GM18870 (cell line): ENCODE results near the gene GRIK5.
"Not testable (repeated sequence)": the region's sequence is repeated elsewhere in the genome, so short reads cannot be mapped to it uniquely, and the experiment has no call there.

Source experiments
- ATAC-seq: cut with Tn5 transposase; IDR thresholded peaks from one replicate; pipeline ENCODE4 v1.9.1; 2021; ENCODE audit warnings: moderate library complexity; ENCODE audit not compliant: unreplicated experiment

The GRIK5 gene

GRCh38 chr19:42051166-42052115, 18.6 kb downstream of the GRIK5 start:
- ATAC-seq, result no peak

DNA sequence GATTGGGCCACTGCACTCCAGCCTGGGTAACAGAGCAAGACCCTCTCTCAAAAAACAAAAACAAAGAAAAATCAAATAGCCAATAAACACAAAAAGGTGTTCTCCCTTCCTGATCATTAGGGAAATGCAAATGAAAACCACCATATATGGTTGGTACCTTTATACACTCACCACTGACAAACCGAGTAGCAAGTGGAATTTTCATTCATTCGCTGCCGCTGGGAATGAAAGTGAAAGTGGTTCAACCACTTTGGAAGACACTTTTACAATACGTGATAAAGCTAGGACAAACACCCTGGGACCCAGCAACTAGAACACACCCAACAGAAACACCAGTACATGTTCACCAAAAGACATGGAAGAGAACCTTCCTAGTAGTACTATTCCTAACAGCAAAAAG, 21.0 kb downstream of the GRIK5 start:
- ATAC-seq, result no peak

DNA sequence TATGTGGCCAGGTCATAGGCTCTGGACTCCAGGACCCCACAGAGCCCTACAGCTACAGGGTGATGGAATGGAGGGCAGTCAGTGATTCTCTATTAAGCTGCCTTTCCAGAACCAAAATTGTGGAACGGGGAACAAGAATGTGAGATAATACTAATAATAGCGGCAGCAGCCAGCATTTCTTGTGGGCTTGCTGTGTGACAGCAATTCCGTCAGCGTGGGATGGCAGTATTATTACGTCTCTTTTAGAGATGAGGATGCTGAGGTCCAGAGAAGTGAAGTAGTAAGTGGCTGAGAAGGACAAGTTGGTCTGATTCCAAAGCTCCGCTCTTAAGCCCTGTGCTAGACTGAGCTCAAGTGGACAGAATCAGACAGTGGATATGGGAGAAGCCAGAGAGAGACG, 24.4 kb downstream of the GRIK5 start:
- ATAC-seq, result no peak

GRCh38 chr19:42042455-42043170, 27.4 kb downstream of the GRIK5 start:
- ATAC-seq, result no peak

GRCh38 chr19:42040491-42040890, 29.5 kb downstream of the GRIK5 start:
- ATAC-seq, result not testable (repeated sequence)

DNA sequence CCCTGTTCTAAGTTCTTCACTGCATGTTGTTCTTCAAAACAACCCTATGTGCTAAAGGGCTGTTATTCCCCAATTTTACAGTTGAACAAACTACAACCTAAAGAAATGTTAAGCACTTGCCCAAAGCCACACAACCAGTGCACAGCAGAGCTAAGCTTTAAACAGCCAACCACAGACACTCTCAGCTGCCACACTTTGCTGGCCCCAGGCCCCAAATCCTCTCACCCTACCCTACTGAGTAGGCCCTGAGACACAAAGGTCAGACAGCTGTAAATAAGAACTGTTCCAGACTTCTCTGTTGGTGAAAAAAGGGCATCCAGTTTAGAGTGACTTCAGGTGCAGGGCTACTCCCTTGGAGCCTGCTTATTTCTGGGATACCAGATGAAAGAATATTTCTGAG, 30.0 kb downstream of the GRIK5 start:
- no peak for ATAC-seq

DNA sequence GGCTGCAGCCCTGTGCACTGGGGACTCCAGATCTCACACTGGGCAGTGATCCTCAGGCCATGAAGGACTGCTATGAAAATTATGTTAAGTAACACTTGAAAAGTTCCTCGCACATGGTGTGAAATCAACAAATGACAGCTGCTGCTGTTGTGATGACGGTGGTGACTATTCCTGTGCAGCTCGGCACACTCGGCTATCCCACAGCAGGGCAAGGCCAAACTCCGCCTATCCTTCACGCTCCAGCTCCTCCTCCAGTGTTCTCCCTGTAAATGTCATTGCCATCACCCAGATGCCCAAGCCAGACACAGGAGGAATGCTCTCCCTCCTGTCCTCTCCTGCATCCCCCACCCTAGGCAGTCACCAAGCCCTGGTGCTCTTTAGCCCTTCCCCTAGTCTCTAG, 31.3 kb downstream of the GRIK5 start:
- no peak for ATAC-seq

DNA sequence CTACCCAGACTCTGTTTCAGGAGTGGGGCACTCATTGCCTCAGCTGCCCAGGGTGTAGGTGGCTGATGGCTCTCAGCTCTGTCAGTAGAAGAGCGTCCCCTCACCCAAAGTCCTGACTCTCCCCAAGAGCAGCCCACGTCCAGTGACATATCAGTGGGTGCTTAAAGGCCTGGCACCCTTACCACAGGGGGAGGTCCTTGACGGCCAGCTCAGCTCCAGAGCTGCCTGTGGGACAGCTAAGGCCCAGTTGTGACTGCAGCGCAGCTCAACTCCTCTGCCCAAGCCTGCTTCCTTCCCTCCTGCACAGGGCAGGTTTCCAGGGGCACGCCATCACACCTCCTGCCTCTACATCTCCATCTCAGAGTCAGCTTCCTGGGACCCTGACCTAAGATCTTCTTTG, 32.4 kb downstream of the GRIK5 start:
- ATAC-seq, result no peak

DNA sequence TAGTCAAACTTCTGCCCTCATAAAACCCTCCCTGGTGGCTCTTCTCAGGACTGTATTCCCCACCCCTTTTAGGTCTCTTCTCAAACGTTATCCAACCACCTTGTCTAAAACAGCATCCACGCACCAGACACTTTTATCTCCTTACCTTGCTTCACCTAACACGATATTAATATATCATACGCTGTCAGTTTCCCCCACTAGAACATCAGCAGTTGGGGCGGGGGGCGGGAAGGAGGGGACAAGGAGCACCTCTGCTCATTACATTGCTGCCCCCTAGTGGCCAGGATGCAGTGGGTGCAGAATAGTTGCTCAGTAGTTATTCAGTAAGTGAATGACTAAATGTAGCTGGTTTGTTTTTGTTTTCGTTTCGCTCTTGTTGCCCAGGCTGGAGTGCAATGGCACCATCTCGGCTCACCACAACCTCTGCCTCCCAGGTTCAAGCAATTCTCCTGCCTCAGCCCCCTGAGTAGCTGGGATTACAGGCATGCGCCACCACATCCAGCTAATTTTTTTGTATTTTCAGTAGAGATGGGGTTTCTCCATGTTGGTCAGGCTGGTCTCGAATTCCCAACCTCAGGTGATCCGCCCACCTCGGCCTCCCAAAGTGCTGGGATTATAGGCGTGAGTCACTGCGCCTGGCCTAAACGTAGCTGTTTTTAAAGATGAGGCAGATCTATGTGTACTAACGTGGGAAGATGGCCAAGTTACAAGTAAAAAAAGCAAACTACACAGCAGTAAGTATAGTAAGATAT, 35.2 kb downstream of the GRIK5 start:
- ATAC-seq, result not testable (repeated sequence)

- no peak for ATAC-seq
These were observed 36.6 kb downstream of the GRIK5 start for GRCh38 chr19:42033413-42033812.

- ATAC-seq, result no peak
These were observed 37.6 kb downstream of the GRIK5 start for GRCh38 chr19:42032431-42032830.

DNA sequence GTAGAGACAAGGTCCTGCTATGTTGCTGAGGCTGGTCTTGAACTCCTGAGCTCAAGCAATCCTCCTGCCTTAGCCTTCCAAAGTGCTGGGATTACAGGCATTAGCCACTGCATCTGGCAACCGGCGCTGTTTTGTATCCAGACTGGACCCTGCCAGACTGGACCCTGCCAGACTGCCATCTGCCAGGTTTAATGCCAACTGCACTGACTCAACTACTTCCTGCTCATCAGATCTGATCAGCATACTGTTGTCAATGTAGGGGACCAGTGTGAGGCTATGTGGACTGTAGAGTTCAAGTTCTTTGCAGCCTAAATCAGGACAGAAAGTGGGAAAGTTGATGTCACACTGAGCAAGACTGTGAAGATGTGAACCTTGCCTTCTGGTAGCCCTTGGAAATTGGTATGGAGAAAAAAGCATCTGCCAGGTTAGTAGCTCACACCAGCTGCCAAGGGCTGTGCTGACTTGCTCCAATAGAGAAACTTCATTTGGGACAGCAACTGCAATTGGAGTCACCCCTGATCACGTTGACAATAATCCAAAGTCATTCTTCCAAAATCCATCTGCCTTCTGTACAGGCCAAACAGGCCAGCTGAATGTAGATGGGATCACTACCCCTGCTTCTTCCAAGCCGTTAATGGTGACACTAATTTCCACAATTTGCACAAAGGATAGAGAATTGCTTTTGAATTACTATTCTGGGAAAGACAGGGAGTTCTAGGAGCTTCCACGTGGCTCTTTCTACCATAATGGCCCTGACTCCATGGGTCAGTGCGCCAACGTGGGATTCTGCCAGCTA, 39.2 kb downstream of the GRIK5 start:
- ATAC-seq, result no peak

- ATAC-seq, result no peak
These were observed 41.4 kb downstream of the GRIK5 start for GRCh38 chr19:42028304-42029216.

- no peak for ATAC-seq
These were observed 45.3 kb downstream of the GRIK5 start for GRCh38 chr19:42024622-42025111.

DNA sequence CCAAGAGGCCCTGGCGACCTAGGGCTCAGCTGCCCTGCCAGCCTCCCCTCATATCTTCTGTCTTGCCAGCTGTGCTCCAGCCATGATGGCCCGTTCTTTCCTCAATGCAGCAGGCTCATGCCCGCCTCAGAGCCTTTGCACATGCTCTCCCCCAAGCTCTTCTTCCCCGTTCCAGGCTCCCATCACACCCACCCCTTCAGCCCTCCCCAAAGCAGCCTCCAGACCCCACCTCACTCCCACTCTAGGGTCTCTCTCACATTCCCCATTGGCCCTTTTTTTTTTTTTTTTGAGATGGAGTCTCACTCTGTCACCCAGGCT, 46.1 kb downstream of the GRIK5 start:
- ATAC-seq, result no peak

- no peak for ATAC-seq
These were observed 46.7 kb downstream of the GRIK5 start for GRCh38 chr19:42023121-42023942.

GRCh38 chr19:42022616-42023015, 47.4 kb downstream of the GRIK5 start:
- ATAC-seq, result no peak

GRCh38 chr19:42021185-42021584, 48.8 kb downstream of the GRIK5 start:
- ATAC-seq, result no peak
